ACC112 (cell line): ENCODE measurements around the gene MEI1.
A peak's percentile ranks its signal among the peaks of the same experiment; 100 is the strongest.

Experiments used
- H2AFZ ChIP-seq: fragments of 200-600 bp; sonication (generic); one replicate; pipeline ENCODE4 v1.6.0; 2017; ENCODE audit warnings: antibody characterized with exemption, low read length; ENCODE audit not compliant: unreplicated experiment
- H3K27ac ChIP-seq: fragments of 200-600 bp; sonication (generic); 2 replicates; pipeline ENCODE4 v1.5.1; 2014; ENCODE audit warnings: low read depth, mild to moderate bottlenecking, antibody characterized with exemption, low read length, moderate library complexity
- H3K27me3 ChIP-seq: fragments of 200-600 bp; sonication (generic); 2 replicates; pipeline ENCODE4 v1.6.1; 2014; ENCODE audit warnings: mild to moderate bottlenecking, antibody characterized with exemption, low read length, moderate library complexity, mixed read lengths; ENCODE audit not compliant: insufficient read depth
- H3K36me3 ChIP-seq: fragments of 200-600 bp; sonication (generic); 2 replicates; pipeline ENCODE4 v1.6.1; 2016; ENCODE audit warnings: mild to moderate bottlenecking, antibody characterized with exemption, low read length, moderate library complexity, mixed read lengths; ENCODE audit not compliant: insufficient read depth
- H3K4me1 ChIP-seq: fragments of 200-600 bp; sonication (generic); one replicate; pipeline ENCODE4 v1.6.1; 2016; ENCODE audit warnings: low read length, mixed read lengths; ENCODE audit not compliant: insufficient read depth, unreplicated experiment, control insufficient read depth
- H3K4me3 ChIP-seq: fragments of 200-600 bp; sonication (generic); 2 replicates; pipeline ENCODE4 v1.5.1; 2014; ENCODE audit warnings: mild to moderate bottlenecking, low read depth, low read length
- H3K79me2 ChIP-seq: fragments of 200-600 bp; sonication (generic); one replicate; pipeline ENCODE4 v1.6.0; 2016; ENCODE audit warnings: low read length; ENCODE audit not compliant: control insufficient read depth, unreplicated experiment, insufficient read depth

Gene MEI1, protein sequence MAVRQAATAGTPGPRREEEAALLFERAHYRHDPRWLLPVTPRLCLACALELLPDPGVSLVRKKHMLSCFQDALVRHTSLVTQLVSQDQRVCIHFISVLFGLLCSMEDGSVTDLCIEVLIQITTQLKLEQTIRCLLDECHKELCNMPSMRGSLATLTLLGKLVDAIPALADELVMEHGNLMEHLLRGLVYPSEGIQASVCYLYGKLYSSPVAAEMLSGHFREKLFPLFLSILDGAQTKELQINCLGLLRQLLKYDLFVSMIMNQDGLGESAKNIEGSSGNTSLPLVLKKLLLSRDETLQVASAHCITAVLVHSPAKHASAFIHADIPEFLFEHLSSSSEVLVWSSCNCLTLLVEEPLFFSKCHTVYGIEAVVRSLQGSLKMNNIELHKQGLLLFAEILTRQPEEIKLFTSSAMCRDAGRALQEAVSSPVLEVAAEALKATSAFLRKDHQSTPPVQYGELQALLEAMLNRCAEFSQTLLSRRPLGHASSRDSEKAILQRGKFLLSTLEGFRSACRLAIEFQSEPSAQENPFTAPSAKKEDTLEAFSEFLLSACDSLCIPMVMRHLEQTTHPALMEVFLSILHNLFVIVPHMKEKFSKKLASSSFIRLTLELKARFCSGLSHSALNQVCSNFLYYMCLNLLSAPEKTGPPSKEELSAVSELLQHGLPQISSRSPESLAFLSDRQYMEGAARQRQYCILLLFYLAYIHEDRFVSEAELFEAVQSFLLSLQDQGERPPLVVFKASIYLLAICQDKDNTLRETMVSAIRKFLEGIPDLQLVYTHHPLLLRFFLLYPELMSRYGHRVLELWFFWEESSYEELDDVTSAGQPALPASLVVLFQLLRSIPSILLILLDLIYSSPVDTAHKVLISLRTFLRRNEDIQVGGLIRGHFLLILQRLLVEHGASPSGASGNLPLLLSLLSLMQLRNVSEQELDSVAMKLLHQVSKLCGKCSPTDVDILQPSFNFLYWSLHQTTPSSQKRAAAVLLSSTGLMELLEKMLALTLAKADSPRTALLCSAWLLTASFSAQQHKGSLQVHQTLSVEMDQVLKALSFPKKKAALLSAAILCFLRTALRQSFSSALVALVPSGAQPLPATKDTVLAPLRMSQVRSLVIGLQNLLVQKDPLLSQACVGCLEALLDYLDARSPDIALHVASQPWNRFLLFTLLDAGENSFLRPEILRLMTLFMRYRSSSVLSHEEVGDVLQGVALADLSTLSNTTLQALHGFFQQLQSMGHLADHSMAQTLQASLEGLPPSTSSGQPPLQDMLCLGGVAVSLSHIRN

GRCh38 chr22:41699264-41700107, at the start of gene MEI1:
MEI1 (plus strand) TSS chr22:41699503; CDS start chr22:41699539, 36 bp downstream.
- Histone ChIP-seq H3K36me3 (no peaks in the 10 kb centered on the region), H3K27me3 (no peaks in the 10 kb centered on the region), H3K4me3 (peak within 1 kb of the TSS; percentile 33; the same call in 1 of the 2 replicates), H3K79me2 (no peaks in the 10 kb centered on the region), H3K4me1 (no peaks in the 10 kb centered on the region), H2AFZ (peak within 1 kb of the TSS; percentile 50), H3K27ac (no peak within 1 kb of the TSS)

DNA sequence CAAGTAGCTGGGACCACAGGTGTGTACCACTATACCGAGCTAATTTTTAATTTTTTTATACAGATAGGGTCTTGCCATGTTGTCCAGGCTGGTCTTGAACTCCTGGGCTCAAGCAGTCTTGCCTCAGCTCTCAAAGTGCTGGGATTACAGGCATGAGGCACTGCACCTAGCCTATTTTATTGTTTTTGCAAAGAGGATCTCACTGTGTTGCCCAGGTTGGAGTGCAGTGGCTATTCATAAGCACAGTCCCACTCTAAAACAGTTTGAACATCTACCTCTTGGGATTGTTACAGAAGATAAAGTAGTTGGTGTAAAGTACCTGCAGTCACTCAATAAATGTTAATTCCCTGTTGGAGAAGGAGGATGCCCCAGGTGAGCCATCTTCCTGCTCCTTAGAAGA, 49.1 kb upstream of the MEI1 start:
- Histone ChIP-seq H3K36me3 (peaks cover 5% of the 10 kb centered on the region; the same call in 1 of the 2 replicates), H3K4me1 (peaks cover 7% of the 10 kb centered on the region), H2AFZ (no peak overlapping the region), H3K79me2 (no peaks in the 10 kb centered on the region), H3K27me3 (no peaks in the 10 kb centered on the region), H3K27ac (no peak overlapping the region), H3K4me3 (no peak overlapping the region)

DNA sequence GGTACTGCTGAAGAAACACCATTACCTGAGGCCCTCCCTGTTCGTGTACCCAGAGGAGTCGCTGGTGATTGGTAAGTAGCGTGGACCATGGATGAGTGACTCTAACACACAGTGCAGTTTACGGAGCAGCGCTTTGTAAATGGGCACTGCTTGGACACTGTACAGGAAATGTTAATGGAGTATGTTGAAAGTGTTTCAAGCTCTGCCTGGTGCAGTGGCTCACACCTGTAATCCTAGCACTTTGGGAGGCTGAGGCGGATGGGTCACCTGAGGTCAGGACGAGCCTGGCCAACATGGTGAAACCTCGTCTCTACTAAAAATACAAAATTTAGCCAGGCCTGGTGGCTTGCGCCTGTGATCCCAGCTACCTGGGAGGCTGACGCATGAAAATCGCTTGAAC, 48.5 kb upstream of the MEI1 start:
- H3K4me3 ChIP-seq = no peak overlapping the region
- H3K4me1 ChIP-seq = peaks cover 7% of the 10 kb centered on the region
- peaks cover 5% of the 10 kb centered on the region; the same call in 1 of the 2 replicates for H3K36me3 ChIP-seq
- no peak overlapping the region for H3K27ac ChIP-seq
- no peak overlapping the region for H2AFZ ChIP-seq
- H3K79me2 ChIP-seq = no peaks in the 10 kb centered on the region
- H3K27me3 ChIP-seq = no peaks in the 10 kb centered on the region

DNA sequence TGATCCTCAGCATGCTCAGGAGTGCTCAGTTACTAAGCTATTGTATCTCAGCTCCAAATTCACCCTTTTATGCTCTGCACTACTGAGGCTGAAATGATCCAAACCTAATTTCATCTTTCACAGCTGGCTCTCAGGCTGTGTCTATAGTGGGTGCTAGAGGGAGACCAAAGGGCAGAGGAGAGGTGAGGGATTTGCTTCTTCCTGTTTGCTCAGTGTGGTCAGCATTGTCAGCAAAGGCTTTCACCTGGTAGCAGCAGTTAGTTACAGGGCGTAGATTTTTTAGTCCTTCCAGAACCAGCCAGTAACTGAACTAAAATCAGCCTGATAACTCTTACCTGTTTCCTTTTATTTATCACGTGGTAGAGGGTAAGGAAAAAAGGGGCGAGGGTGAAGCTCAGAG, 45.0 kb upstream of the MEI1 start:
- H3K4me1 ChIP-seq = no peaks in the 10 kb centered on the region
- H2AFZ ChIP-seq = no peak overlapping the region
- peaks cover 5% of the 10 kb centered on the region; the same call in 1 of the 2 replicates for H3K36me3 ChIP-seq
- H3K27me3 ChIP-seq = no peaks in the 10 kb centered on the region
- no peak overlapping the region for H3K27ac ChIP-seq
- no peaks in the 10 kb centered on the region for H3K79me2 ChIP-seq
- H3K4me3 ChIP-seq = no peak overlapping the region

- Histone ChIP-seq H3K4me3 (no peak overlapping the region), H3K27me3 (no peaks in the 10 kb centered on the region), H3K4me1 (no peaks in the 10 kb centered on the region), H3K79me2 (no peaks in the 10 kb centered on the region), H3K27ac (no peak overlapping the region), H3K36me3 (peaks cover 5% of the 10 kb centered on the region; the same call in 1 of the 2 replicates), H2AFZ (no peak overlapping the region)
These were observed 42.7 kb upstream of the MEI1 start for GRCh38 chr22:41656556-41656955.

DNA sequence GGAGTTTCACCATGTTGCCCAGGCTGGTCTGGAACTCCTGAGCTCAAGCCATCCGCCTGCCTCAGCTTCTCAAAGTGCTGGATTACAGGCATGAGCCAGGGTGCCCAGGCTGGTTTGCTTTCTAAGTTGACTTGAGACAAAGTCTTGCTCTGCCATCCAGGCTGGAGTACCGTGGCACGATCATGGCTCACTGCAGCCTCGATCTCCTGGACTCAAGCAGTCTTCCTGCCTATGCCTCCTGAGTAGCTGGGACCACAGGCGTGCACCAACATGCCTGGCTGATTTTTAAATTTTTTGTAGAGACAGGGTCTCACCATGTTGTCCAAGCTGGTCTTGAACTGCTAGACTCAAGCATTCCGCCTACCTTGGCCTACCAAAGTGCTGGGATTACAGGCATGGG, 41.6 kb upstream of the MEI1 start:
- Histone ChIP-seq H2AFZ (no peak overlapping the region), H3K36me3 (no peaks in the 10 kb centered on the region), H3K4me3 (no peak overlapping the region), H3K4me1 (no peaks in the 10 kb centered on the region), H3K27ac (no peak overlapping the region), H3K27me3 (no peaks in the 10 kb centered on the region), H3K79me2 (no peaks in the 10 kb centered on the region)

DNA sequence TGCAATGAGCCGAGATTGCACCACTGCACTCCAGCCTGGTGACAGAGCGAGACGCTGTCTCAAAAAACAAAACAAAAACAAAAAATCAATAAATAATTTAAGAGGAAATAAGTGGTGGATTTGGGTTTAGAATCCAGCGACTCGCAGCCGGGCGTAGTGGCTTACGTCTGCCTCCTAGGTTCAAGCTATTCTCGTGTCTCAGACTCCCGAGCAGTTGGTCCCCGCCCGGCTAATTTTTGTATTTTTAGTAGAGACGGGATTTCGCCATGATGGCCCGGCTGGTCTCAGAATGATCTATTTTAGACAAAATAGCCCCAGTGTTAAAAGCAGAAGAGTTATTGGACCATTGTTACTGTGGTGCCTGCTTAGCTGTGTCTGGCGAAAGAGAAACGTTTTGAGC, 40.4 kb upstream of the MEI1 start:
- H3K27me3 ChIP-seq = no peaks in the 10 kb centered on the region
- no peaks in the 10 kb centered on the region for H3K79me2 ChIP-seq
- H3K27ac ChIP-seq = no peak overlapping the region
- H3K4me3 ChIP-seq = no peak overlapping the region
- H2AFZ ChIP-seq = no peak overlapping the region
- H3K36me3 ChIP-seq = no peaks in the 10 kb centered on the region
- H3K4me1 ChIP-seq = no peaks in the 10 kb centered on the region

- Histone ChIP-seq H3K79me2 (no peaks in the 10 kb centered on the region), H3K27me3 (no peaks in the 10 kb centered on the region), H3K4me1 (no peaks in the 10 kb centered on the region), H3K27ac (no peak overlapping the region), H3K4me3 (no peak overlapping the region), H3K36me3 (no peaks in the 10 kb centered on the region), H2AFZ (no peak overlapping the region)
These were observed 39.4 kb upstream of the MEI1 start for GRCh38 chr22:41659941-41660340.

DNA sequence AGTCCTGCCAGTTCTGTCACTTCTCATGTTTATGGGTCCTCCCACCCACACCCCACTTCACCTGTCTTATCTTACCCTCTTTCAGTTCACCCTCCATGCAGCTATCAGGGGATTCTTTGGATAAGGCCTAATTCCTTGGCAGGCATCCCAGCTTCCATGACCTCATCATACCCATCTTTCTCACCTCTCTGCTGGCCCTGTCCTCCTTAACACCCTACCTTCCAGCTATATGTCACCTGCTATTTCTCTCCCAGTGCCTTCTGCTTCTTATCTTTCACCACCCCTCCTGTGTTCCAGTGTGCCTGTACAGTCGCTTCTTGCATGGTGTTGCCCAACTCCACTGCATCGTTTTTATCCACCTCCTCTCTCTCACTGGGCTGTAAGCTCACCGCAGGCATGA, 38.9 kb upstream of the MEI1 start:
- H3K36me3 ChIP-seq = no peaks in the 10 kb centered on the region

More for the DNA sequence above, 38.9 kb upstream of the MEI1 start:
- Histone ChIP-seq H3K27me3 (no peaks in the 10 kb centered on the region), H2AFZ (no peak overlapping the region), H3K27ac (no peak overlapping the region), H3K79me2 (no peaks in the 10 kb centered on the region), H3K4me3 (no peak overlapping the region), H3K4me1 (no peaks in the 10 kb centered on the region)
